Cardiac septum (tissue), 1 donor: ENCODE results near the gene TNFAIP3. TPM values are rescaled to one million over a fixed set of nuclear protein-coding genes. Genes with fewer than 3 reads are reported as not detected.
"Not testable (repeated sequence)": the region's sequence is repeated elsewhere in the genome, so short reads cannot be mapped to it uniquely, and the experiment has no call there.

Experiments used
- DNase-seq: peaks from one replicate; pipeline ENCODE4 v3.0.0-alpha.2; 2020; ENCODE audit warnings: low spot score
- intact Hi-C: fragments of 100-400 bp; cut with DNase I; formaldehyde crosslinking; loops from one replicate; pipeline ENCODE4 v1.14.0; 2022
- long read RNA-seq: library from polyadenylated mRNA; unstranded; transcript quantifications from one replicate; pipeline ENCODE4 v2.0.0, GENCODE V29; 2021
- total RNA-seq: library from RNA; stranded (reverse); fragmentation: NEBNext Ultra II Directional; extraction: Animal tissue kit (Norgen Biotek cat#: 25700); gene quantifications from one replicate; pipeline ENCODE4 v1.2.1, GENCODE V29; 2021
- donor health status: DM: no; HTN: no; CAD: no.

Gene TNFAIP3
- total RNA-seq, result 7.9 TPM
- long read RNA-seq, full-length matches to known transcripts, result 3 of 5 reads
- long read RNA-seq, partial matches to known transcripts, result 2 of 5 reads
- long read RNA-seq, other reads (novel, unspliced or antisense), result 0 of 5 reads

- peak; percentile 98 for DNase-seq
- intact Hi-C loops, result loop anchor here (1.0 to 10.0 kb wide), 3 partner anchors 77 to 238 kb away; partner anchors contain the start of gene PERP
These were observed at the start of gene TNFAIP3 for GRCh38 chr6:137866914-137867684. Gene TNFAIP3 (plus strand): TSS chr6:137867259. CDS start chr6:137871228, 3,969 bp downstream.

DNA sequence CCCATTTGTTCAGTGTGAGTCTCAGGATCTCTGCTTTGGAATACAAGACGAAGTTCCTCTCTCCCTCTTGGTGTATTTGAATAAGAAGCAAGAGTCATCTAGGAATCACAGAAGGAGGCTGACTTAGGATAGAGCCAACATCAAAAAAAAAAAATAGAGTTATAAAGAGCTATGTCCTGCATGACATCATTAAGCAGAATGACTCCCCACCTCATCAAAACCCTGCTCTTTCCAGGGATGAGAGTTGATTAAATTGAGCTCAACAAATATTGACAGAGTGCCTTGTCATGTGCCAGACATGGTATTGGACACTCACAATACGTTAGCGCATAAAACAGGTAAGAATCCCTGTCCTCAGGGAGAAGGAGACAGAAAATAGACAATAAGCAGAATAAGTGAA lies 48.6 kb upstream of the TNFAIP3 start:
- intact Hi-C loops, result no loop called here
- DNase-seq, result no peak

DNA sequence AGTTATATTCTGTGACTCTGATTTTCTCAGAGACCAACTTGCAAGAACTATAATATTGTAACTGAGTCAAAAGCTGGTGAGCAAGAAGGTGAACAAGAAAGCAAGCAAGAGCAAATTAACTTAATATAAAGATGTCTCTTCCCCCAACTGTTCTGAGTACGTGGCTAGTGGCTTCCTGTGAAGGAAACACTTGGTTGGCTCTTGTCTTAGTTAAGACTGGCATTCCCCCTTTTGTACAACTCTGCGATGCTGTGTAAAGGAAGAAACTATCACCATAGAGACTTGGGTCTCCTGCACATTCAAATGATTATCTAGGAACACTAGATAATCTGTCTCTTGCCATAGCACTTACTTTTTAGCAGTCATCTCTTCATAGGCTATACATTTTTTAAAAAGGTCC lies 47.3 kb upstream of the TNFAIP3 start:
- no peak for DNase-seq
- intact Hi-C loops, result no loop called here

- intact Hi-C loops, result no loop called here
- DNase-seq, result no peak
These were observed 46.6 kb upstream of the TNFAIP3 start for GRCh38 chr6:137820425-137820824.

DNA sequence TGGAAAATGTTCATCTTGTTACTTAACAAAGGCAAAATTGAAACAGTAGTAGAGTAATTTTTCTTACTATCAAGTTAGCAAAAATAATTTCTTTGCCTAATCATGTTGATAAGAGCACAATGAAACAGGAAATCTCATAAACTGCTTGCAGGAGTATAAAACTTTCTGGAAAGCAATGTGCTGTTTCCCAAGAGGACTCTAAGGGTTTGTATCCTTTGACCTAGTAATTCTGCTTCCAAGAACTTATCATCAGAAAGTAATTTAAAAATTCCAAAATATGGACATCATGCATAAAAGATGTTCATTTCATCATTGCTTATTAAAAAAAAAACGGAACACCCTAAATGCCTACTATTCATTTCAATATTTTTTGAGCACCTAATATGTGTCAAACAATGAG lies 46.1 kb upstream of the TNFAIP3 start:
- no peak for DNase-seq
- intact Hi-C loops, result no loop called here

GRCh38 chr6:137821491-137821890 lies 45.6 kb upstream of the TNFAIP3 start:
- no peak for DNase-seq
- intact Hi-C loops, result no loop called here

- intact Hi-C loops, result no loop called here
- no peak for DNase-seq
These were observed 43.1 kb upstream of the TNFAIP3 start for GRCh38 chr6:137823826-137824555.

DNA sequence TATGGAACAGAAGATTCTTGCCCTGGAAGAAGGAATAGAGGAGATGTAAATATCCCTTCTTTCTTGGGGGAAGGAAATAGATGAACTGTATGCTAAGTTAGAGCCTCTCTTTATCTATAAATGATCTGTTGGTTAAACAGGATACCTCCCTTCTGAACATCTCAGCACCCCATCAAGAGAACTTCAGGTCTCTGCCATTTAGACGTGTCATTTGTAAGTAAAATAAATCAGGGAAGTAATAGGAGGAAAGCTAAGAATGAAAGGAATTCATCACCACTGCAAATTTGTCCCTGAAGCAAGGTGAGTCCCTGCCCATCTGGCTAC lies 42.5 kb upstream of the TNFAIP3 start:
- intact Hi-C loops, result no loop called here
- no peak for DNase-seq

DNA sequence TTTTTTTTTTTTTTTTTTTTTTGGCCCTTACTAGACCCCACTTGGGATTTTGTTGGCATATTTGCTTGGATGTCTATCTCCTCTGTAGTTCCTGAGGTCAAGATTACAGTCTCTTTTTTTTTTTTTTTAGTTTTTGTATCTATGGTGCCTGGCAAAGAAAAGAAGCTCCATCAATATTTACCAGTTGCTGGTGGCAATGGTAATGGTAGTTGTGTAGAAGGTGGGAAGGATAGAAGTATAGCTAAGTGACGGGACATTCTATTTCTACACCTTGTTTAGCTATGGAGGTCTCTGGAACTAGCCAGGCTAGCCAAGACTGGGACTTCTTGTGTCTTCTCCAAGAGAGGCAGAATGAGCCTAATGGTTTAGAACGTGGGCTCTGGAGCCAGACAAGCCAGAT lies 42.2 kb upstream of the TNFAIP3 start:
- intact Hi-C loops, result no loop called here
- no peak for DNase-seq

DNA sequence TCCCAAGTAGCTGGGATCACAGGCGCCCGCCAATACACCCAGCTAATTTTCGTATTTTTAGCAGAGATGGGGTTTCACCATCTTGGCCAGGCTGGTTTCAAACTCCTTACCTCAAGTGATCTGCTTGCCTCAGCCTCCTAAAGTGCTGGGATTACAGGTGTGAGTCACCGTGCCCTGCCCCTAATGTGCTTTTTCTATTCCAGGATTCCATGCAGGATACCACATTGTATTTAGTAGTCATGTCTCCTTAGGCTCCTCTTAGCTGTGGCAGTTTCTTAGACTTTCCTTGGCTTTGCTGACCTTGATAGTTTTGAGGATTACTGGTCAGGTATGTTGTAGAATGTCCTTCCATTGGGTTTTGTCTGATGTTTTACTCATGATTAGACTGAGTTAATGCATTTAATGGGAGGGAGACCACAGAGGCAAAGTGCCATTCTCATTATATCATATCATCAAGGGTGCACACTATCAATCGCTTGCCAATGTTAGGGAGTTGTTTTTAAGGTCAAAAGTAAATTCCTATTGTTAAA lies 39.6 kb upstream of the TNFAIP3 start:
- intact Hi-C loops, result no loop called here
- DNase-seq, result no peak

- intact Hi-C loops, result no loop called here
- no peak for DNase-seq
These were observed 38.9 kb upstream of the TNFAIP3 start for GRCh38 chr6:137827977-137828810.

DNA sequence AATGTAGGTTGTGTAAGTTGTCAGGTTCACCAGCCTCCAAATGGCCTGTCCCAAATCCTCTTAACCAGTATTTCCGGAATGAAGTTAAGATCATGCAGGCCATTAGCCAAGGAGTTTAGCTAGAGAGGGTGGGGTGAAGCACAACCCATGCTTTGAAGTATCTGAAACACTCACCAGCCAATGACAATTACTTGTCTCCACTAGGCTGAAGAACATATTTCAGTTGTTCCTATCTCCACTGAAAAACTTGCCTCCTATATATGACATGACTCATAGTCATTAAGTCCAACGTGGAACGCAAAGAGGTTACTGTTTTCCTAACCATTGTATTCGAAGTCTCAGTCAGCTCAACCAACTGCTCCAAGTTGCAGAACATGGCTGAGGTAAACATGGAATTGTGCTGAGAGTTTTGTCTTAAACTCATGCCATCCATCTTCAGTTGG lies 37.4 kb upstream of the TNFAIP3 start:
- intact Hi-C loops, result no loop called here
- DNase-seq, result no peak

DNA sequence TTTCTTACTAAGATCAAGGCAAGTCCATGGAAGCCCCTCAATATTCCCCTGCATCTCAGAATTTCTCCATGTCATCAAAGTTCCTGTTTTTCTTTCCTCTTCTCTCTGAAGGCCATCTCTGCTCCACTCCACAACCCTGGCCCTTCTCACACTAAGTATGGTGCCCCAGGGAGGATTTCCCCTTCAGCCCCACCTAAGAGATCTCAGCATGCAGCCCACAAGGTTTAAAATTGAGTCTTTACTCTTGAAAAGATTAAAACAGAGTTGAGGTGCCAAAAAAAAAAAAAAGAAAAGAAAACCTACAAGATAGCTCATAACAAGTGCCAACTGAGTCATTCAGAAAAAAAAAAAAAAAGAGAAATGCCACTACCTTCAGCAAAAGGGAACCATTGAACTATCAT lies 36.5 kb upstream of the TNFAIP3 start:
- intact Hi-C loops, result no loop called here
- DNase-seq, result no peak

- no peak for DNase-seq
- intact Hi-C loops, result no loop called here
These were observed 34.9 kb upstream of the TNFAIP3 start for GRCh38 chr6:137832110-137832509.

DNA sequence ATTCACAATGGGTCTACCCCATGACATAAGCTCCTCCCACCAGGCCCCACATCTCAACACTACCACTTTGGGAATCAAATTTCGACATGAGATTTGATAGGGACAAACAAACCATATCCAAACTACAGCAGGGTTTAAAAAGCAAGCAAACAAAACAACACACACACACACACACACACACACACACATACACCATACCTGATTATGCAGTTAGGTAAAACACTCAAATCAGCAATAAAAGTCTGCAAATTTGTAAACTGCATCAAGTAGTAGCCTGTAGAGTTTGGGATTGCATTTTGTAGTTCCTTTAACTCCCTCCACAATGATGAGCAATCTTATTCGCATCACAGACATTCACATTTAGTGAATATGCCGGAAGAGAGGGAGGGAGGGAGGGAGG lies 32.6 kb upstream of the TNFAIP3 start:
- intact Hi-C loops, result no loop called here
- no peak for DNase-seq

GRCh38 chr6:137836788-137837187 lies 30.3 kb upstream of the TNFAIP3 start:
- intact Hi-C loops, result no loop called here

GRCh38 chr6:137838090-137838489 lies 29.0 kb upstream of the TNFAIP3 start:
- intact Hi-C loops, DNase-seq: not testable (repeated sequence)

More at GRCh38 chr6:137836788-137837187, 30.3 kb upstream of the TNFAIP3 start:
- DNase-seq, result no peak

DNA sequence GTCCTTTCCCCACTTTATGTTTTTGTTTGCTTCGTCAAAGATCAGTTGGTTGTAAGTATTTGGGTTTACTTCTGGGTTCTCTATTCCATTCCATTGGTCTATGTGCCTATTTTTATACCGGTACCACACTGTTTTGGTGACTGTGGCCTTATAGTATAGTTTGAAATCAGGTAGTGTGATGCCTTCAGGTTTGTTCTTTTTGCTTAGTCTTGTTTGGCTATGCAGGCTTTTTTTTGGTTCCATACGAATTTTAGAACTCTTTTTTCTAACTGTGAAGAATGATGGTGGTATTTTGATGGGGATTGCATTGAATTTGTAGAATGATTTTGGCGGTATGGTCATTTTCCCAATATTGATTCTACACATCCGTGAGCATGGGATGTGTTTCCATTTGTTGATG lies 28.5 kb upstream of the TNFAIP3 start:
- DNase-seq, intact Hi-C loops: not testable (repeated sequence)

- intact Hi-C loops, result no loop called here
- no peak for DNase-seq
These were observed 28.0 kb upstream of the TNFAIP3 start for GRCh38 chr6:137839076-137839475.

DNA sequence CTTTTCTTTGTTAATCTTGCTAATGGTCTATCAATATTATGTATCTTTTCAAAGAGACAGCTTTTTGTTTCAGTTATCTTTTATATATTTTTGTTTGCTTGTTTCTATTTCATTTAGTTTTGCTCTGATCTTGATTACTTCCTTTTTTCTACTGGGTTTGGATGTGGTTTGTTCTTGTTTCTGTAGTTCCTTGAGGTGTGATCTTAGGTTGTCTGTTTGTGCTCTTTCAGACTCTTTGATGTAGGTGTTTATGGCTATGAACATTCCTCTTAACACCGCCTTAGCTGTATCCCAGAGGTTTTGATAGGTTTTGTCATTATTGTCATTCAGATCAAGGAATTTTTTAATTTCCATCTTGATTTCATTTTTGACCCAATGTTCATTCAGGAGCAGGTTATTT lies 26.8 kb upstream of the TNFAIP3 start:
- intact Hi-C loops, result no loop called here
- DNase-seq, result no peak
